Skeletal muscle satellite cell (primary cell): ENCODE results near the gene OR51A7.

Experiments used
- H3K27me3 ChIP-seq: 2 replicates; pipeline ENCODE4 v1.7.0; 2013; ENCODE audit warnings: low read length; ENCODE audit not compliant: control insufficient read depth, insufficient read depth
- H3K36me3 ChIP-seq: 2 replicates; pipeline ENCODE4 v1.7.0; 2013; ENCODE audit warnings: mild to moderate bottlenecking, control low read depth, low read length; ENCODE audit not compliant: insufficient read depth
- H3K4me1 ChIP-seq: 2 replicates; pipeline ENCODE4 v1.7.0; 2013; ENCODE audit warnings: low read length; ENCODE audit not compliant: control insufficient read depth, insufficient read depth
- H3K4me2 ChIP-seq: 2 replicates; pipeline ENCODE4 v1.7.0; 2013; ENCODE audit warnings: mild to moderate bottlenecking, low read length
- H3K4me3 ChIP-seq: 2 replicates; pipeline ENCODE4 v1.7.0; 2013; ENCODE audit warnings: low read length
- H3K9ac ChIP-seq: 2 replicates; pipeline ENCODE4 v1.7.0; 2013; ENCODE audit warnings: mild to moderate bottlenecking, low read depth, low read length, moderate library complexity
- H3K9me3 ChIP-seq: replicated peaks from 2 replicates; pipeline ENCODE4 v1.7.0; 2013; ENCODE audit warnings: mild to moderate bottlenecking, control low read depth, low read length

The OR51A7 gene

DNA sequence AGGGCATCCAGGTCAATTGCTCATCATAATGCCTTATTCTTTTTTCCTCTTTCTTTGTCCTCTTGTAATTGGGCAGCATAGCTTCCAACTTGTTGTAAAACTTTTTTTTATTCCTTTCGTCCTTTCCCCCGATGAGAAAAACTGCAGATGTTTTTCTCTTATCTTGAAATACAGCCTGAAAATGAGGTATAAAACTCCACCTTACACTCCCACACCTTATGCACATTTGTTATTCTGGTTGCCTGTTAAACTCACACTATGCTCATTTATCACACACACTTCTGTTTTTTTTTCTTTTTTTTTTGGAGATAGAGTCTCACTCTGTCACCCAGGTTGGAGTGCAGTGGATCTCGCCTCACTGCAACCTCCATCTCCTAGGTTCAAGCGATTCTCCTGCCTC, 53.8 kb downstream of the OR51A7 start:
- Histone ChIP-seq H3K9me3 (no peaks in the 10 kb centered on the region), H3K27me3 (peaks cover under 1% of the 10 kb centered on the region), H3K9ac (no peak overlapping the region), H3K4me2 (no peak overlapping the region), H3K4me3 (no peak overlapping the region), H3K4me1 (no peaks in the 10 kb centered on the region), H3K36me3 (no peaks in the 10 kb centered on the region)
